NCI-H2196 (cell line): ENCODE data around the gene DDX25.
A peak's percentile ranks its signal among the peaks of the same experiment; 100 is the strongest.
"Not testable (repeated sequence)": the region's sequence is repeated elsewhere in the genome, so short reads cannot be mapped to it uniquely, and the experiment has no call there.

Experiments
- DNase-seq: peaks from one replicate; lab custom pipeline; 2025; ENCODE audit not compliant: unreplicated experiment; lab: John Stamatoyannopoulos, UW

DDX25 gene

DNA sequence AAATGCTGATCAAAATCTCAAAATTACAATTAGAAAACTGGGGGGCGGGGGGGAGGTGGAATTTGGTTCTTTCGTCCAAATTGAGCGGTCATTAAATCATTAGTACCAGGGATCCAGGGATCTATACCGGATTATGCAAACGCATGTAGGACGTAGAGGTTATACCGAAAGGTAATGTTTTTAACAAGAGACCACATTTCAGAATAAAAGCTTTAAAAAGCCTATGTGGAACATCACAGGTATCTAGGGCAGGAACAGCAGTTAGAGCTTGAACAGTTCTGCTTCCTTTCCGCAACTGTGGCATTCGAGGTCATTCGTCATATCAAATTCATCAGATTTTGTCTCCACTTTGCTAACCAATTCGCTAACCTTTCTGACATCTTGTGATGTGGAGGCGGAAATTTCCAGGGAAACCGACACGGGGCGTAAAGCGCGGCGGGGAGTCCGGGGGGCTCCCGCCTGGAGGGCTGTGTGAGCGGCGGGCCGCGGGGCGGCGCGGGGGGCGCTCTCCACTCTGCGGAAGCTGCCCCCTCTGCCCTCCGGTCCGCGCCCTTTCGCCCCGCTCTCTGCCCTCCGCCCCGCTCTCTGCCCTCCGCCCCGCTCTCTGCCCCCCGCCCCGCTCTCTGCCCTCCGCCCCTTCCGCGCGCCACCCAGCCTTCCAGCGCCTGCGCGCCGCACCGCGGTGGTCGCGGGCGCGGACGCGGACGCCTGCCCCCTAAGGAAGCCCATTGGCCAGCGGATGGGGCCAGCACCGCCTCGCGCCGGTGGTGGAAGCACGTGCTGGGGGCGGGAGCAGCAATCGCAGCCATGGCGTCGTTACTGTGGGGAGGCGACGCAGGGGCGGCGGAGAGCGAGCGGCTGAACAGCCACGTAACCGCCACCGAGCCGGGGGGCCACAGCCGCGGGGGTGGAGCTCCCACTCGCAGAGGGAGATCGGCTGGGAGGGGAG is at the start of gene DDX25:
TSS of gene DDX25 (plus strand) at position 798 of the 949 bp plus-strand sequence. CDS start at position 808, 10 bp downstream.
- peak; percentile 21 for DNase-seq

DNA sequence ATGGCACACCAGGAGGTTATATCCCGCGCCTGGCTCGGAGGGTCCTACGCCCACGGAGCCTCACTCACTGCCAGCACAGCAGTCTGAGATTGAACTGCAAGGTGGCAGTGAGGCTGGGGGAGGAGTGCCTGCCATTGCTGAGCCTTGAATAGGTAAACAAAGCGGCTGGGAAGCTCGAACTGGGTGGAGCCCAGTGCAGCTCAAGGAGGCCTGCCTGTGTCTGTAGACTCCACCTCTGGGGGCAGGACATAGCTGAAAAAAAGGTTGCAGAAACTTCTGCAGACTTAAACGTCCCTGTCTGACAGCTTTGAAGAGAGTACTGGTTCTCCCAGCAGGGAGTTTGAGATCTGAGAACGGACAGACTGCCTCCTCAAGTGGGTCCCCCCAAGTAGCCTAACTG is 46.6 kb upstream of the DDX25 start:
- not testable (repeated sequence) for DNase-seq

DNA sequence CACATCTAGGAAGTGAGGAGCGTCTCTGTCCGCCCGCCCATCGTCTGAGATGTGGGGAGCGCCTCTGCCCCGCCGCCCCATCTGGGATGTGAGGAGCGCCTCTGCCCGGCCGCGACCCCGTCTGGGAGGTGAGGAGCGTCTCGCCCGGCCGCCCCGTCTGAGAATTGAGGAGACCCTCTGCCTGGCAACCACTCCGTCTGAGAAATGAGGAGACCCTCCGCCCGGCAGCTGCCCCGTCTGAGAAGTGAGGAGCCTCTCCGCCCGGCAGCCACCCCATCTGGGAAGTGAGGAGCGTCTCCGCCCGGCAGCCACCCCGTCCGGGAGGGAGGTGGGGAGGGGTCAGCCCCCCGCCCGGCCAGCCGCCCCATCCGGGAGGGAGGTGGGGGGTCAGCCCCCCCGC is 41.5 kb upstream of the DDX25 start:
- DNase-seq = not testable (repeated sequence)

DNA sequence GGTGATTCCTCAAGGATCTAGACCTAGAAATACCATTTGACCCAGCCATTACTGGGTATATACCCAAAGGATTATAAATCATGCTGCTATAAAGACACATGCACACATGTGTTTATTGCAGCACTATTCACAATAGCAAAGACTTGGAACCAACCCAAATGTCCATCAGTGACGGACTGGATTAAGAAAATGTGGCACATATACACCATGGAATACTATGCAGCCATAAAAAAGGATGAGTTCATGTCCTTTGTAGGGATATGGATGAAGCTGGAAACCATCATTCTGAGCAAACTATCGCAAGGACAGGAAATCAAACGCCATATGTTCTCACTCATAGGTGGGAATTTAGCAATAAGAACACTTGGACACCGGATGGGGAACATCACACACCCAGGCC is 39.0 kb upstream of the DDX25 start:
- not testable (repeated sequence) for DNase-seq

DNA sequence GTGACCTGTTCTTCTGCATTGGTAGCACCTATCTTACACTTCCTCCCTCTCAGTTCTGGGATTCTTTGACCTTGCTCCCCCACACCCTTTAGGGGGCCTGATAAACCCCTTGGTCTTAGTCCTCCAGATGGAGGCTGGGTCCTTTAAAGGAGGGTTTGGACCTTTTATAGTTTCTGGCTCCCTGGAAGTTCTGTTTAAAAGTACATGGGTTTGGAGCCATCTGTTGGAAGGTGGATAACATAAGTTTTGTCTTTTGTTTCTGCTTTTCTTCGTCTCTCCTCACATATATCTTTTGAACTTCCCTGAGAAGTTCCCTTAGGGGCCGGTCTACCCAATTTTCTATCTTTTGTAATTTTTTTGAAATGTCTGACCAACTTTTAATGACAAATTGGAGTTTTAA is 34.8 kb upstream of the DDX25 start:
- DNase-seq = no peak

GRCh38 chr11:125871391-125872137 is 32.7 kb upstream of the DDX25 start:
- DNase-seq = no peak

DNA sequence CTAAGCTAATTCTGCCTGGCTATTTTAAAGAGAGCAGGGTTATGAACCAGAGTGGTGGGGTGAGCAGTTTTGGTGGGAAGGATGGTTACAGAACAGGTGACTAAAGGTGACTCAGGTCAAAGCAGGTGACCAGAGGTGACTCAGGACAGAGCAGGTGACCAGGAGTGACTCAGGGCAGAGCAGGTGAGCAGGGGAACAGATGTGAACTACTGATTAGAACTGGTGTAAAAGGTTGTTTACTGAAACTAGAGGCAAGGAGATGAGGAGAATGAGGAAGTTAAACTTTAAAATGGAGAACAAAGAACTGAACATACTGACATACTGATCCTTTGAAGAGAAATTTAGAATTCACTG is 32.2 kb upstream of the DDX25 start:
- DNase-seq = no peak

- DNase-seq = no peak
These were observed 30.3 kb upstream of the DDX25 start for GRCh38 chr11:125873881-125874555.

DNA sequence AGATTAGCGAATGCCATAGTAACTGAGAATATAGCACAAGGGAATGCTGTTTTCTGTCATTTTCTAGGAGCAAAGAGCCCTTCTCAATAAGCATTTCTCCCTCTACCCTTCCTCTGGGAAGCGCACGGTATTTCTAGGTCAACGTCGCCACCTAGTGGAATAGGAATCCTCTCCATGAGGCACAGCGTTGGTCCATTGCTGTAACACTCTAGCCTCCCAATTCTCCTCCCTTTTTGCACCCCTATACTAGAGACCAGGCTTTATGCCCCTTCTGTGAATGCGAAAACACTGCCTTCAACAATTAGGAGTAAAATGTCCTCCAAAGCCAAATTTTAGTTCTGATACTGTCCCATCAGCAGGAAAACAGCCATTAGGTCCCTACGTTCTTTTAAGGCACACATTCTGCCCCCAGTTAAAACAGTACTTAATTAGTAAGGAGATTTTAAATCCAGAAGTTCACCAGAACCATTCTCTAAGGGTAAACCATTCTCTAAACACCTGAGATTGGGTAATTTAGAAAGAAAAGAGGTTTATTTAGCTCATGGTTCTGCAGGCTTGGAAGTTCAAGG is 29.7 kb upstream of the DDX25 start:
- DNase-seq = peak; percentile 65

- no peak for DNase-seq
These were observed 23.0 kb upstream of the DDX25 start for GRCh38 chr11:125881291-125881690.

DNA sequence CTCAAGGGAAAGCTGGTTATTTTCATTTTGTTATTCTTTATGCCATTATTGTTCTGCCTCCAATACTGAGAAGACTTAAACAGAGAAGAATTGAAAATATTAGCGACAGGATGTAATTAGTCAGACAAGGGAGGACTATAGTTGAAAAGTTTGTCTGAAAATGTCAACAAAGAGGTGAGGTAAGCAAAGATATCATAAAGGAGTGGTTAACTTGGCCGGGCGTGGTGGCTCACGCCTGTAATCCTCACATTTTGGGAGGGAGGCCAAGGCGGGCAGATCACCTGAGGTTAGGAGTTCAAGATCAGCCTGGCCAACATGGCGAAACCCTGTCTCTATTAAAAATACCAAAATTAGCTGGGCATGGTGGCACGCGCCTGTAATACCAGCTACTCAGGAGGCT is 20.9 kb upstream of the DDX25 start:
- DNase-seq = no peak

- peak; percentile 66 for DNase-seq
These were observed 17.3 kb upstream of the DDX25 start for GRCh38 chr11:125886997-125887372.

DNA sequence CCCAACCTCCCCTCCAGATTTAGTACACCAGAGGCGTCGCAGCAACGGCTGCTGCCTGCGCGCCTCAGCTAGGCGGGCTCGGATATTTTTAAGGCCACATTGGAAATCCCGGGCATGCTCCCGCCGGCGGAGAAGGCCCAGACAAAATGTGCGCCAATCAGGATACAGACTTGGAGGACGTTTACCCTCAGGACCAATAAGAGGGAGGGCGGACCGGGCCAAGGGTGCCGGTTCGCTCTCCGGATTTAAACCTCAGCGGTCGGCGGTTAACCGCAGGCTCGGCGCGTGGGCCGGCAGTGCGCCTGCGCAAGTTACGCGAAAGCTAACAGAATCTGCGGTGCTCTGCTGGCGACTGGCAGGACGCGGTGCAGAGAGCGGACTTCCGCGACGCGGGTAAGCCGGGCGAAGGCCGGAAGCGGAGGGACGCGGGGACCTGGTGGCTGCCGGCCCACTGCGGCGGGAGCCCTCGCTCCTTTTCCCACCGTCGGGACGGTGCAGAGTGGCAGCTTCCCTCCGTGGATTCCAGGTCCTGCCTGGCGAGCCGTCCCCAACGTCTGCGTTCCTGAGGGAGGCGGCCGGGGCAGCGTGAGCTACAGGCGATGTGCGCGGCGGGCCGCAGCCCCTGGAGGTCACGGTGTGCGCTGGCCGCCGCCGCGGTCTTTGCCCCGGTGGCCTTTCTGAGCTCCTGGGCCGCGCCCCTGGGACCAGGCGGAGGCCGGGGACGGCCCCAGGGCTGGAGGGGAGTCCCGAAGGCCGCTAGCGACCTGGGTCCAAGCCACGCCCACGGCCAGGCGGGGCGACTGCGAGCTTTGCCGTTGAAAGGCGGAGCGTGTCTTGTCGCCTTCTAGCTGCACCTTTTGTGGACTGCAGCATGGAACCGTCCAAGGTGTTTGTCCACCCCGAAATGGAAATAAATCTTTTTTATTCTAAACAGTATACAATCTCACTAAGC is 16.7 kb upstream of the DDX25 start, which contains the start of gene HYLS1:
TSS of gene HYLS1 (plus strand) at position 296 of the 952 bp plus-strand sequence. CDS start 11,701 bp downstream, outside the sequence.
- DNase-seq = peak; percentile 97

DNA sequence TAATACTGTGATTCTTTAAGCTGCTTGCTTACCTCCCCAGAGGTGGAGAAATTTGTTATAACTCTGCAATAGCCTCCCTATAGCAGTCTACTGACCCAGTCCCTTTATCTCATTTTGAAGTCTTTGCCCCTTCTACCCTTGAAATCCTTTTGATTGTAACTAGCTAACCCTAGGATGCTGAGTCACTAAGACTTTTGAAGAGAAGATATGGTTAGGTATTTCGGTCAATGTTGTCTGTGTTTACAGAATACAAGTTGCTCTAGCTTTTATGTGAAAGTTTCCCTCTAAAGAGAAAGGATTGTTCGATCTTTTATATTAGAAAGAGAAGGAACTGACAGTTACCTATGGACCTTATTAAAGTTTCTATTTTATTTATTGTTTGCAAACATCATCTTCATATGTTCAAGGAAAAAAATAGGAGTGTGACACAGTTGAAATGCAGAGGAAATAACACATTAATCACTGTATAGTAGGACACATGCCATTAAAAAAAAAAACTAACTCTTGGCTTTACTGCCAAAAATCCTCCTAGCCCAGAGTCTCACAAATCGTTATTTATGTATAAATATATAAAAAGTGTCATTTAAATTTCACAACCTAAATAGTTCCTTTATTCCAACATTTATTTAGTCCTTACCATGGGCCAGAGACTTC is 13.7 kb upstream of the DDX25 start:
- no peak for DNase-seq

GRCh38 chr11:125892071-125892470 is 12.2 kb upstream of the DDX25 start:
- DNase-seq = no peak

DNA sequence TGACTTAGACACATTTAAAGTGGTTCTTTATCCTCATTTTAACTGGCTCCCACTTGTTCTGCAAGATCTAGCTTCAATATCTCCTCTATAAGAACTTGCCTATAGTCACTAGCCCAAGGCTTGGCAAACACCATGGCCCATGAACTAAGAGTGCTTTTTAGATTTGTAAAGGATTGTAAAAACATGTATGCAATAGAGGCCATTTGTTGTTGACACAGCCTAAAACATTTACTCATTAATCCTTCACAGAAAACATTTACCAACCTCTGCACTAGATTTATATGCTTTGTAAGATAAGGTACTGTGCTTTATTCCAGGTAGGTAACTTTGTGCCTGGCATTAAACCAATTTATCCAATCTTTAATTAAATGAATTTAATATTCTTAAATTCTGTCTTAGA is 11.3 kb upstream of the DDX25 start:
- DNase-seq = no peak

GRCh38 chr11:125901872-125902271 is 2.4 kb upstream of the DDX25 start:
- no peak for DNase-seq

DNA sequence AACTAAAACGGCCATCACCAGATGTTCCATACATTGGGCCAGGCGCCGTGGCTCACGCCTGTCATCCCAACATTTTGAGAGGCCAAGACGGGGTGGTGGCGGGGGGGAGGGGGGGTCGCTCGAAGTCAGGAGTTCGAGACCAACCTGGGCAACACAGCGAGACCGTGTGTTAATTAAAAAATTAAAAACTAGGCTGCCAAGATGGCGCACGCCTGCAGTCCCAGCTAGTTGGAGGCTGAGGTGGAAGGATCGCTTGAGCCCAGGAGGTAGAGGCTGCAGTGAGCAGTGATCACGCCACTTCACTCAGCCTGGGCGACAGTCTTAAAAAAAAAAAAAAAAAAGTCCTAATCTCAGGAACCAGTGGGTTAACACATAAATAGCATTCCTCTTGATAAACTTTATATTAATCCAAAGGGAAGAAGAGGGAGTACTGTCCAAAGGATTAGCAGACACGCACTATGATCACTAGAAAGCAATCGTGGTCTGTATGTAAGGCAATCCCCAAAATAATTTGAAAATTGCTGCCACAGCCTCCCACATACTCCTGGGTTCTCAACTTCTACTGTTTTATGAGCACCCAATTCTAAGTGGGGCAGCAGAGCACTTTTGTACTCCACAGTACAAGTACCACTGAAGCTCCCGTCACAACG is 1.9 kb upstream of the DDX25 start:
- no peak for DNase-seq
